GM03348 (cell line): ENCODE data around the gene SND1.
A peak's percentile ranks its signal among the peaks of the same experiment; 100 is the strongest.

Experiments used
- DNase-seq: peaks from one replicate; pipeline ENCODE4 v3.0.0; 2012; ENCODE audit warnings: low spot score

Gene SND1

DNA sequence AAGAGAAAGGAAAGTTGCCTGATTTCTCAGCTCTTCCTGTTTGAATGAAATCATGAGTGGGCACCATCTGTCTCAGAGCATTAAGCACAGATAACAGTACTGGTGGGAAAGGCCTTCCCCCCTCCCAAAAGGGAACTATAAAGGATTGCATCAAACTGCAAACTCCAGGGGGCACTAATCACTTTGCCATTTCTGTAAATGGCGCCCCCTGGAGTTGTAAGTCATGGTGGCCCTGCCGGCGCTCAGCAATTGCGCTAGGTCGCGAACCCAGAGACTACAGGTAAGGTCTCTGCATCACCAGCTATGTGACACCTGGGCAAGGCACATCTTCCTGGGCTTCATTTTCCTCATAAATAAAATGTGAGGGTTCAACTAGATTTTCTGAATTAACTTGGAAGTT, 368.2 kb downstream of the SND1 start:
- DNase-seq = no peak

GRCh38 chr7:128021366-128021765, 369.4 kb downstream of the SND1 start:
- no peak for DNase-seq

GRCh38 chr7:128022631-128023532, 370.9 kb downstream of the SND1 start:
- peak; percentile 80 for DNase-seq

DNA sequence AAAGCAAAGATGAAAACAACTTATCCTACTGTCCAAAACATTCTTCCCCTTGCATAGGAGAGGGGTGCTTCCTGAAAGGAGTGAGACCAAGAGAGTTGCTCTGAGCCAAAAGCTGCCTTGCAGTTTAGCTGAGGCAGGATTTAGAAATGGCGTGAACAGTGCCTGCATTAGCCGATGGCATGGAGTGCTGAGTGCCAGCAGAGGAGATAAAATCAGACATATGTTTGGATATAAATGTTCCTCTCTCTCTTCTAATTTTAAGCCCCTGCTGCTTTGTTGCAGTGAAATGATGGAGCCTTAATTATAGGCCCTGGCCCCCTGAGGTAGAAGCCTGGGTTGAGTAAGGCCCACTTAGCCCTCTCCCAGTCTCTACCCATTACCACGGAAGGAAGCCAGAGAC, 372.2 kb downstream of the SND1 start:
- DNase-seq = no peak

GRCh38 chr7:128025380-128025779, 373.4 kb downstream of the SND1 start:
- no peak for DNase-seq

- no peak for DNase-seq
Measured at GRCh38 chr7:128025819-128026218, 373.8 kb downstream of the SND1 start.

- no peak for DNase-seq
Measured at GRCh38 chr7:128026551-128026950, 374.6 kb downstream of the SND1 start.

DNA sequence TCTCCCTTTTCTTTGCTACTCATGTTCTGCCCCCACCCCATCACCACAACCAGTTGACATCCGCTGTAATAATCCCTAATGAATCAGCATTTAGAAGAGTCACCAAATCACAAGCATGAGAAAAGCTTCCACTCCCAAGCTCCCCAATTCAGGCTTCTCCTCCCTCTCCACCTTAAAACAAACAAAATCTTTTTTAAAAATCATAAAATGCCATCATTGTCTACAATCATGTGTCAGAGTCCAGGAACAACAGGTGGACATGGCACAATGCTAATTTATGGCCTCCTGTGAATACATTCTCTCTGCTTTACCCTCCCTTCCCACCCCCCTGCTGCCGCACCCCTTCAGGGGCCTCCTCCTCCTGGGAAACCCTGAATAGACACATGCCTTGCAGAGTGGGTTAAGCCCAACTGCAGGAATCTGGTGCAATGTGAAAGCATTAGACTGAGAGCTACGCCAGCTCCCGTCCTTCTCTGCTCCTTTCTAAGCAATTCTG, 375.5 kb downstream of the SND1 start:
- DNase-seq = no peak

- DNase-seq = no peak
Measured at GRCh38 chr7:128029405-128029995, 377.5 kb downstream of the SND1 start.

DNA sequence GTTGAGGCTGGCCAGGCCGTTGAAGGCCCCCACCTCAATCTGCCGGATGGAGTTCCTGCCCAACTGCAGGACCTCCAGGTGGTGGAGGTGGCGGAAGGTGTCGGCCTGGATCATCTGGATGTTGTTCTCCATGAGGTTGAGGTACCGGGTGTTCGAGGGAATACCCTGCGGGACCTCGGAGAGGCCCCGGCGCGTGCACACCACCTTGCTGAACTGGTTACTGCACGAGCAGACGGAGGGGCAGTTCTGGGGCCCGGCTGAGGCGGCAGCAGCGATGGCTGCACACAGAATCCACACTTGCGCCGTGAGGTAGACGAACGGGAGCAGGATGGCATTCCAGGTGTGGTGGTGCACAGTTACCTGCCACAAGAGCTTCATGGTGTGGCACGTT, 378.3 kb downstream of the SND1 start:
- no peak for DNase-seq

- peak; percentile 79 for DNase-seq
Measured at GRCh38 chr7:128030654-128031611, 378.9 kb downstream of the SND1 start, which contains the start of gene LRRC4. Gene LRRC4, minus strand, starts transcription at chr7:128031437. Its CDS starts 797 bp downstream, at chr7:128030640.

DNA sequence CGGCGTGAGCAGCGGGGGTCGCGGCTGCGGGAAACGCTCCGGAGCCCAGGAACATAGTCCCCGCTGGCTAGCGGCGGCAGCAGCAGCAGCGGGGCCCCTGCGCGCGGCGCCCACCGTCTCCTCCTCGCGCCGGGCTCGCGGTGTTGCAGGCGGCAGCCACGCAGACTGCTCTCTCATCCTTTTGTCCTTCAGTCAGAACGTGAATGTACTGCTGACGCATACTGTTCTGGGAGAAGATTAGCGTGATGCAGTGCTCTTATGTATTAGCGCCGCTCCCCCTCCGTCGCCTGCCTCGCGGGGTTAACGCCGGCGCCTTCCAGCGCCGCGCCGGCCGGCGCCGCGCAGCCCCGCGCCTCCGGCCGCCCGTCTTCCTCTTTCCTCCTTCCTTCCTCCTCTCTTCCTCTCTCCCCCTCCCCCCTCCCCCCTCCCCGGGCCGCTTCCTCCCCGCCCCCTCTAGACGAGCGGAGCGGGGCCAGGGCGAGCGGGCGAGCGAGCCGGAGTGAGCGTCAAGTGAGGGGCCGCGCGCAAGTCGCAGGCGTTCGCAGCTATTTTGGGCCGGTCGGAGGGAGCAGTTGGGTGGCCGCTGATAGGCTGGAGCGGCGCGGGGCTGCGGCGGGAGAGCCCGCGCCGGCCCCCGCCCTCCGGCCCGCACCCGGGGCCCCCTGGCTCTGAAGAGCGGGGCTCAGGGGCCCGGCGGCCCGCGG, 380.1 kb downstream of the SND1 start:
- peak; percentile 89 for DNase-seq

- DNase-seq = peak; percentile 60
Measured at GRCh38 chr7:128032605-128033235, 380.7 kb downstream of the SND1 start.

GRCh38 chr7:128033246-128033645, 381.3 kb downstream of the SND1 start:
- no peak for DNase-seq

- DNase-seq = no peak
Measured at GRCh38 chr7:128034825-128035224, 382.8 kb downstream of the SND1 start.

DNA sequence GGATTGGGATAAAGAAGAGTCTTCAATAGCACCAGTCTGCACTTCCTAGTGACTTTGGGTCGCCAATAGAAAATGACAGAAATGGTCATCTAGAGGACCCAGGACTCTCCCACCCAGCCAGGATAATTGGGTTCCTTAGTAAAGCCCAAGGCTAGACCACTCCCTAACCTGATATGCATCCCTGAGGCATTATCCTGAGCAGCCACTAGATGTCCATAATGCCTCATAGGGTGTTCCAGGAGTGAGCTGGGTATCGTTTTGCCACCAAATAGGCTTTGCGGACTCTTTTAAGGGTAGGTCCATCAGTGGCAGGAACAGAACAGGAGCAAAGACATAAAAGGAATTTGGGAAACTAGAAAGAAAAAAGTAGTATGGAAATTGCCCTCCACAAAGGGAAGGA, 383.7 kb downstream of the SND1 start:
- DNase-seq = peak; percentile 31

- no peak for DNase-seq
Measured at GRCh38 chr7:128036226-128036940, 384.4 kb downstream of the SND1 start.

DNA sequence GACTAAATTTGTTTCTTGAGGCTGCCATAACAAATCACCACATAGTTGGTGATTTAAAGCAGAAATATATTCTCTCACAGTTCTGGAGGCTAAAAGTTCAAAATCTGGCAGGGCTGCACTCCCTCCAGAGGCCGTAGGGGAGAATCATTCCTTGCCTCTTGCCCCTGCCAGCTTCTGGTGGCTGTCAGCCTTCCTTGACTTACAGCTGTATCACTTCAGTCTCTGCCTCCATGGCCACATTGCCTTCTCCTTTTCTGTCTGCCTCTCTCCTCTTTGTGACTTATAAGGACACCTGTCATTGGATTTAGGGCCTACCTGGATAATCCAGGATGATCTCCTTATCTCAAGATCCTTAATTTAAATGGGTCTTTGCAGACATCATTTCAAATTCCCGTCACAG, 385.1 kb downstream of the SND1 start:
- DNase-seq = no peak

GRCh38 chr7:128037880-128038619, 386.1 kb downstream of the SND1 start:
- DNase-seq = no peak

GRCh38 chr7:128039544-128039953, 387.6 kb downstream of the SND1 start:
- no peak for DNase-seq
